GM11168 (cell line): Measurements from ENCODE around the gene DNAJC7.
"Not testable (repeated sequence)": the region's sequence is repeated elsewhere in the genome, so short reads cannot be mapped to it uniquely, and the experiment has no call there.

Experiments used
- in situ Hi-C: fragments of 300-500 bp; cut with MboI; formaldehyde crosslinking; loops from one replicate; pipeline ENCODE4 v1.12.0; 2022; ENCODE audit warnings: low sequenced_read_pairs; ENCODE audit not compliant: unreplicated experiment

Gene DNAJC7

GRCh38 chr17:42042598-42043319 is 25.5 kb upstream of the DNAJC7 start:
- in situ Hi-C loops: no loop called here

GRCh38 chr17:42041619-42042018 is 24.4 kb upstream of the DNAJC7 start:
- in situ Hi-C loops: no loop called here

DNA sequence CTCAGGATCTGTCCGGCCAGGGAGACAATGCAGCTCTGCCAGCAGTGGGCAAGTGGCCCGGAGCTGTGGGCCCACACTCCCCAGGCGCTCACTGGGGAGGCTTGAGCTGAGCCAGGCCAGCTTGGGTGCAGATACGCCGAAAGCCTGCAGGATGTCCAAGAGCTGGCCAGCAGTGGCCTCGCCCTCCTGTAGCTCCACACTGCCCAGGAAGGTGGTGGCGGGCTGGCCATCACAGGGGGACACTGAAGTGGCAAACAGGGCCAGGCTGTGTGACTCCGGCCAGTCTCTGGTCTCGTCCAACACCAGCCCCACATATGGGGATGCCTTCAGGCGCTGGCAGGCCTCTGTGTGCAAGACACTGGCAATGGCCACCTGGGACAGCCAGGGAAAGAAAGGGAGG is 23.6 kb upstream of the DNAJC7 start:
- in situ Hi-C loops: no loop called here

- in situ Hi-C loops: no loop called here
Observed at GRCh38 chr17:42039794-42040763, 22.8 kb upstream of the DNAJC7 start.

- in situ Hi-C loops: no loop called here
Observed at GRCh38 chr17:42038221-42038973, 21.2 kb upstream of the DNAJC7 start.

- in situ Hi-C loops: loop anchor here (5.0 kb wide), 1 partner anchor 78 kb away; the partner anchor contains the start of gene DHX58
Observed at GRCh38 chr17:42034059-42034458, 16.8 kb upstream of the DNAJC7 start.

GRCh38 chr17:42031584-42031983 is 14.3 kb upstream of the DNAJC7 start:
- in situ Hi-C loops: loop anchor here (5.0 kb wide), 1 partner anchor 81 kb away; the partner anchor contains the start of gene DHX58

GRCh38 chr17:42028791-42029127 is 11.5 kb upstream of the DNAJC7 start:
- in situ Hi-C loops: no loop called here

- in situ Hi-C loops: no loop called here
Observed at GRCh38 chr17:42027961-42028790, 10.9 kb upstream of the DNAJC7 start.

DNA sequence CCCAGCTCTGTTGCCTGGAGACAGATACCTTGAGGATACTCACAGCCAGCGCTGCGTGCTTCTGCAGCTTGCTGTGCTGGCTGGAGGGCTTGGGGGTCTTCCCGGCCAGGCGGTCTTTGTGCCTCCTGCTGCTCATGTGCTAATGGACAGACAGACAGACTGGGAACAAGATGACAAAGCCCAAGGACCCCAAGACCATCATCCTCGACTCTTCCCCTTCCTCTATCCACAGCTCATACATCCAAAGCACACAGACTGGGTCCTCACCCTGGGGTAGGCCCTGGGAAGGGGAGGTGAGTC is 10.3 kb upstream of the DNAJC7 start:
- in situ Hi-C loops: no loop called here

- in situ Hi-C loops: no loop called here
Observed at GRCh38 chr17:42026857-42027589, 9.8 kb upstream of the DNAJC7 start.

DNA sequence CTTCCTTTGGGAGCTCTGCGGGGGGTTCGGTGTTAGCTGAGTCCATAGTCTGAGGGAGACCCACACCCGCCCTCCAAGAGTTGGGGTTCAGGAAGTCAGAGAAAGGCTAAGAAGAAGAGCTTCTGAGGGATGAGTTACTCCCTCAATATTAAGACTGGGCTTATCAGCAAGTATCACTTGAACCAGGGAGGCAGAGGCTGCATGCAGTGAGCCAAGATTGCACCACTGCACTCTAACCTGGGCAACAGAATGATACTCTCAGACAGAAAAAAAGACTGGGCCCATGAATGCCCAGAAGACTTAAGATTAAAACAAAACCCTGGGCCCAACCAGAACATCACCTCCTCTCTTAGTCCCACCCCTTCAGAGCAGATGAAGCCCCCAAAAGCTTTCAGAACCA is 8.7 kb upstream of the DNAJC7 start:
- in situ Hi-C loops: no loop called here

GRCh38 chr17:42025191-42025579 is 7.9 kb upstream of the DNAJC7 start:
- in situ Hi-C loops: no loop called here

GRCh38 chr17:42023524-42024349 is 6.5 kb upstream of the DNAJC7 start:
- in situ Hi-C loops: no loop called here

DNA sequence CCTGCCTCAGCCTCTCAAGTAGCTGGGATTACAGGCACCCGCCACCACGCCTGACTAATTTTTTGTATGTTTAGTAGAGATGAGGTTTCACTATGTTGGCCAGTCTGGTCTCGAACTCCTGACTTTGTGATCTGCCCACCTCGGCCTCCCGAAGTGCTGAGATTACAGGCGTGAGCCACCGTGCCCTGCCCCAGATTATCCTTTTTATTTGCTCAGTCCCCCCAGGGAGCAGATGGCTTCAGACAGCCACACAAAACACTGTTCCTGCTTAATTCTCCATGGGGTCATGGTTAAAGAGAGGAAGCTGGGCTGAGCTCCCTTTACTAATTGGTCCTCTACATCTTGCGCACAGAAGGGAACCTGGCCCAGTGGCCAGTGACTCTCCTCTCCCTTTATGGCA is 3.6 kb upstream of the DNAJC7 start:
- in situ Hi-C loops: not testable (repeated sequence)

- in situ Hi-C loops: no loop called here
Observed at GRCh38 chr17:42019509-42020404, 2.5 kb upstream of the DNAJC7 start, which contains the start of gene NKIRAS2. TSS of gene NKIRAS2 (plus strand) at chr17:42020090. CDS start at chr17:42021578, 1,488 bp downstream.

GRCh38 chr17:42018988-42019387 is 1.7 kb upstream of the DNAJC7 start:
- in situ Hi-C loops: no loop called here
